ENCODE results near the gene FOXN4.
"Not testable (repeated sequence)": the region's sequence is repeated elsewhere in the genome, so short reads cannot be mapped to it uniquely, and the experiment has no call there.

The FOXN4 gene

DNA sequence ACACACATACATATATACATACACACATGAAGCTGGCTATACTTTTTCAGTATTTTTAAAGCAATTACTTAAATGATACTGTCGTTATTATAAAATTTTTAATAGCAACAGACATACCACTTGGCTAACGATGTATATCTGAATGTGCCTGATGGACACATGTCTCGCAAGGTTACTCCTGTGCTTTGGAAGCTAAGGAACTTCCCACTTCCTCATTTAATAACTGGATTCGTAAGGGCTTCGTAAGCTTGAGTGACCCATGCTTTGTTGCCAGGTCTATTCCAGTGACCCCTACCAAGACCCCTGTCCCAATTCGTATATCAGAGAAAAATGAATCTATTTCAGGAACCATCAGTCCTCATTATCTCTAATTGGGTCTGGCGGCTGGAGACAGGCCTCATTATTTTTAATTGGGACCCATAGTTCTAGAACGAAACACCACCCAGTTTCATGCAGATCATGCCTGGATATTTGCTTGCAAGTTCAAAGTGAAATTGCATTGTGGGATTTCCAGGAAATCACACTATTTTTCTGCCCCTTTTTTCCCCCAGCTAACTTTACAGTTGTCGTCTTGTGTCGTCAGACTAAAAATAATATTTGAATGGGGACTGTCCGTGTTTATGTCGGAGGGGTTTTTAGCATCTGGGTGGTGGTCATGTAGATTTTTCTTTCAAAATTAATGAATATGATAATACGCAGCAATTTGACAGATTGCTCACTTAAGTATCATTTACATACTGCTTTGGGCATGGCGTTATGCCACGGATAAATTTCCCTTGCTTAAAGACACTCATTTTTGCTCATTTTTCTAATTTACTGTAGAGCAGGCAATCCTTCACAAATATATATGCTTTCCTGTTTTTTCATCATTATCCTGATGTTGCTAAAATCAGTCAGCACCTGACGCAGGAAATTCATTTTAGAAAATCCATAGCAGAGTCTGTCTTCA is 21.5 kb upstream of the FOXN4 start:
- no peak for DNase-seq (ENCODE audit: low read depth)
- no peak overlapping the region for H3K4me3 ChIP-seq (ENCODE audit: control insufficient read depth, low read depth, low read length)
- TF ChIP-seq, protein P1, sequence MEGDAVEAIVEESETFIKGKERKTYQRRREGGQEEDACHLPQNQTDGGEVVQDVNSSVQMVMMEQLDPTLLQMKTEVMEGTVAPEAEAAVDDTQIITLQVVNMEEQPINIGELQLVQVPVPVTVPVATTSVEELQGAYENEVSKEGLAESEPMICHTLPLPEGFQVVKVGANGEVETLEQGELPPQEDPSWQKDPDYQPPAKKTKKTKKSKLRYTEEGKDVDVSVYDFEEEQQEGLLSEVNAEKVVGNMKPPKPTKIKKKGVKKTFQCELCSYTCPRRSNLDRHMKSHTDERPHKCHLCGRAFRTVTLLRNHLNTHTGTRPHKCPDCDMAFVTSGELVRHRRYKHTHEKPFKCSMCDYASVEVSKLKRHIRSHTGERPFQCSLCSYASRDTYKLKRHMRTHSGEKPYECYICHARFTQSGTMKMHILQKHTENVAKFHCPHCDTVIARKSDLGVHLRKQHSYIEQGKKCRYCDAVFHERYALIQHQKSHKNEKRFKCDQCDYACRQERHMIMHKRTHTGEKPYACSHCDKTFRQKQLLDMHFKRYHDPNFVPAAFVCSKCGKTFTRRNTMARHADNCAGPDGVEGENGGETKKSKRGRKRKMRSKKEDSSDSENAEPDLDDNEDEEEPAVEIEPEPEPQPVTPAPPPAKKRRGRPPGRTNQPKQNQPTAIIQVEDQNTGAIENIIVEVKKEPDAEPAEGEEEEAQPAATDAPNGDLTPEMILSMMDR (IDR thresholded peaks at IDR 0.05; ENCODE audit: control insufficient read depth, insufficient read depth, low read depth, low read length, missing control alignments), result no peak

DNA sequence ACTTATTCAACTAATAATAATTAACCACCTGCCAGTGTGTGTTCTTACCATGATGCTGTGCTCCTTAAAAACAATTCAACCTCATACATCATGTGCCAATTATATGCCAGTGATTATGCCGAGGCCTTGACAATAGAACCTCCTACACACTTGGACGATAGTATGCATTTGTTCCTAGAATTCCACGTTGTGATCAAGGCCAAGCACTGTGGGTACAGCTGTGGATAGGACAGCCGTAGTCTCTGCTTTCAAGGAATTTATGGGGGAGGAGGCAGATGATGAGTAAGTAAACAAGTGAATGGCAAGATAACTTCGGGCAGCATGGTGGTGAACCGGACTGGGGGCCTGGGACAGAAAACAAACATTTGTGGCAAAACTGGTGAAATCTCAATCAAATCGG is 20.6 kb upstream of the FOXN4 start:
- TF ChIP-seq, protein P1 (IDR thresholded peaks at IDR 0.05; ENCODE audit: control insufficient read depth, insufficient read depth, low read depth, low read length, missing control alignments), result no peak
- DNase-seq (ENCODE audit: low read depth), result no peak
- H3K4me3 ChIP-seq (ENCODE audit: control insufficient read depth, low read depth, low read length), result no peak overlapping the region

DNA sequence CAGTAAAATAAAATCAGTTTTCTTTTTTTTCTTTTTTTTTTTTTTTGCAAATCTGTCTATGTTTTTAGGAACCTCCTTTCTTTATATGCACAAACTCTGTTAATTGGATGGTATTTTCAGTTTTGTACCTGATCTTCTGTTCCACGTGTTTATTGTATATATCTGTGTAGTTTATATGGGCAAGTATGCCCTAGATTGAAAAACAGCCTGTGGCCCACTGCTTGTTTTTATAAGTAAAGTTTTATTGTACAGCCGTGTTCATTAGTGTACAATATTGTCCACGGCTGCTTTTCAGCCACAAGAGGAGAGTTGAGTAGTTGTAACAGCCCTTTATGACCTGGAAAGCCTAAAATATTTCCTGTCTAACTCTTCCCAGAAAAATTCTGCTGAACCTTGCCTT is 19.9 kb upstream of the FOXN4 start:
- H3K4me3 ChIP-seq (ENCODE audit: control insufficient read depth, low read depth, low read length), result no peak overlapping the region
- DNase-seq (ENCODE audit: low read depth), result no peak

DNA sequence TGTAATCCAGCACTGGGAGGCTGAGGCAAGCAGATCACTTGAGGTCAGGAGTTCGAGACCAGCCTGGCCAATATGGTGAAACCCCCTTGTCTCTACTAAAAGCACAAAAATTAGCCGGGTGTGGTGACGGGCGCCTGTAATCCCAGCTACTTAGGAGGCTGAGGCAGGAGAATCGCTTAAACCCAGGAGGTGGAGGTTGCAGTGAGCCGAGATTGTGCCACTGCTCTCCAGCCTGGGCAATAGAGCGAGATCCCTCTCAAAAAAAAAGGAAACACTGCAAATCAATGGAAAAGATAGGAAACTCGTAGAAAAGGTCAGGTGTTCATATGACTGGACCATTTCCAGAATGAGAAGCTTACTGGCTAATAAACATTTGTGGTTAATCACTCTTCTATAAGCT is 12.2 kb upstream of the FOXN4 start:
- H3K4me3 ChIP-seq (ENCODE audit: control insufficient read depth, low read depth, low read length); DNase-seq (ENCODE audit: low read depth): not testable (repeated sequence)

More for the DNA sequence above, 19.9 kb upstream of the FOXN4 start:
- TF ChIP-seq, protein P1 (IDR thresholded peaks at IDR 0.05; ENCODE audit: control insufficient read depth, insufficient read depth, low read depth, low read length, missing control alignments), result no peak

DNA sequence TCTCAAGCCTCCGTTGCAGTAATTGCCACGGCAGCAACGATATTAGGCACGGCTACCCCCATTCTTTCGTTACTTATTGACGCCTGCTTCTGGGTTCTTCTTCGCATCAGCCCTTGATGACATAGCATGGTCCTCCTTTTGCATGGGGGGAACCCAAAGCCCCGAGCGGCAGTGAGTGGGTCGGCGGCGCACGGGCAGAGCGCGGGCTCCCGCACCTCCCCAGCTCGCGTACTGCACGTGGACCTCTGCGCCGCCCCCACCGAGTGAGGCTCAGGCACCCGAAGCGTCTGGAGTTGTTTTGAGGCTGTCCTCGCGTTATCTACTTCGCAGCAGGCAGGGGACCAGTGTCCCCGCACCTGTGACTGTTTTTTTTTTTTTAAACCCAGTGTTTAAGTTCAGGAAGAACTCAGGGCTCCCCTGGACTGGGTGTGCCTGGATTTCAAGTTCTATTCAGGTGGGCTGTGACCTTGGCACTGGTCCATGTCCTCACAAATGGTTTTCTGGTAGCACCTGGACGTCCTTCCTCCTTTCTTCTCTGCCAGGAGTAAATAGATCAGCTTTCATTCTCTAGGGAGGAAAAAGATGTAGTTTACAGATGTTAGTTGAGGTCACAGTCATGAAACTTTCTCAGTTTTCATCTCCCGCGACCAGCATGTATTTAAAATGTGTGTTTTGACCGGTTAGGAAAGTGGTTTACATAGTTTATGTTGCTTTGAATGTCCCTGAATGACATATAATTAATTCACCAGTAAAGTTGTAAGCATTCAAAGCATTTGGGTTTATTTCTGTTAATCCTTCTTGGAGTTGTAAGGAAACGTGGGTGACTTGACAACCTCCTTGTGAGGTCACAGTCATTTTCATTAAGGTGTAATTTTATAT is 1.4 kb upstream of the FOXN4 start:
- TF ChIP-seq, protein P1 (IDR thresholded peaks at IDR 0.05; ENCODE audit: control insufficient read depth, insufficient read depth, low read depth, low read length, missing control alignments), result no peak
- no peak overlapping the region for H3K4me3 ChIP-seq (ENCODE audit: control insufficient read depth, low read depth, low read length)
- no peak for DNase-seq (ENCODE audit: low read depth)

DNA sequence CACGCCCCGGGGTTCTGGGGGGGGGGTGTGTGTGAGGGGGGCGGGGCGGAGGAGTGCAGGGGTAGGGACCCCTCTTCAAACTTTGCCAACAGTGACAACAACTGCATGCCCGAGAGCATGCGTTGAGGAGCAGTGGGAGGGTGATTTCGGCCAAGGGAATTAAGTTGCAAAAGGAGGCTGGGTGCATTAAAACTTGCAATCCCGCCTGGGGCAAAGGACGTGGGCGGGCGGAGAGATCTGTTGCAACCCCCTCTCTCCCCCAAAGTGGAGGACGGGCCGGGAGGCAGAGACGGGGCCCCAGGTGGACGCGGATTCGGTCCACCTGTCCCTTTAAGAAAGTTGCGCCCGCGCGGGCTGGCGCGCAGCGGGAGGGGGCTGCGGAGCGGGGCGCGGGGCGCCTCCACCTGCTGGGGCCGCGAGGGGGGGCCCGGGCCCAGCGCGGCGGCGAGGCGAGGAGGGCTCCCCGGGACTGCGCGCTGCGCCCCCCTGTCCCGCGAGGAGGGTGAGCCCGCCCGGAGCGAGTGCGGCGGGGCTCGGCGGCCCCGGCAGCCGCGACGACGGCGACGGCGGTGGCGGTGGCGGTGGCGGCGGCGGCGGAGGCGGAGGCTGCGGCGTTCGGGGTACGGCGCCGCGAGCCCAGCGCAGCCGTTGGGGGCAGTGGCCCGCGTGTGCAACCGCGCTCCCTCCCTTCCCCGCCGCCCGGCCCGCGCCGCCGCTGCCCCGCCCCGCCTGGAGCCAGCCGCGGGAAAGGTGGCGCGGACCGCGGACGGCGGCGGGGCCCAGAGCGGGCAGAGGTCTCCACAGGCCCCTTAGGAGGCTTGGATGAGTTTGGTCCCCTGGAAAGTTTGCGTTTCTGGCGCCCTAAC is 530 bp upstream of the FOXN4 start:
- TF ChIP-seq, protein P1 (IDR thresholded peaks at IDR 0.05; ENCODE audit: control insufficient read depth, insufficient read depth, low read depth, low read length, missing control alignments), result no peak
- H3K4me3 ChIP-seq (ENCODE audit: control insufficient read depth, low read depth, low read length), result no peak overlapping the region; the same call in 1 of the 2 replicates
- DNase-seq (ENCODE audit: low read depth), result no peak

Measured in AG09309 (cell line).